ENCODE data around the gene RFX7.
"Not testable (repeated sequence)": the region's sequence is repeated elsewhere in the genome, so short reads cannot be mapped to it uniquely, and the experiment has no call there.

RFX7 gene

GRCh38 chr15:56243163-56244037, at the start of gene RFX7:
TSS of gene RFX7 (minus strand) at chr15:56243879. CDS start at chr15:56243285, 594 bp downstream.
- DNase-seq (ENCODE audit: low read depth in 2 of 2): peak in 1 of 2 experiments; percentile 33

GRCh38 chr15:56292546-56293316, 49.1 kb upstream of the RFX7 start:
- DNase-seq (ENCODE audit: low read depth in 2 of 2): no peak

- no peak for DNase-seq (ENCODE audit: low read depth in 2 of 2)
Measured at GRCh38 chr15:56291741-56292140, 48.1 kb upstream of the RFX7 start.

GRCh38 chr15:56286213-56286612, 42.5 kb upstream of the RFX7 start:
- no peak for DNase-seq (ENCODE audit: low read depth in 2 of 2)

- DNase-seq (ENCODE audit: low read depth in 2 of 2): no peak
Measured at GRCh38 chr15:56281145-56281544, 37.5 kb upstream of the RFX7 start.

GRCh38 chr15:56273724-56274123, 30.0 kb upstream of the RFX7 start:
- DNase-seq (ENCODE audit: low read depth in 2 of 2): no peak

GRCh38 chr15:56272454-56272853, 28.8 kb upstream of the RFX7 start:
- no peak for DNase-seq (ENCODE audit: low read depth in 2 of 2)

- not testable (repeated sequence) for DNase-seq (ENCODE audit: low read depth in 2 of 2)
Measured at GRCh38 chr15:56266465-56266864, 22.8 kb upstream of the RFX7 start.

GRCh38 chr15:56261854-56262509, 18.3 kb upstream of the RFX7 start:
- no peak for DNase-seq (ENCODE audit: low read depth in 2 of 2)

GRCh38 chr15:56257306-56257705, 13.6 kb upstream of the RFX7 start:
- not testable (repeated sequence) for DNase-seq (ENCODE audit: low read depth in 2 of 2)

- DNase-seq (ENCODE audit: low read depth in 2 of 2): no peak
Measured at GRCh38 chr15:56254265-56254664, 10.6 kb upstream of the RFX7 start.

- no peak for DNase-seq (ENCODE audit: low read depth in 2 of 2)
Measured at GRCh38 chr15:56252386-56252785, 8.7 kb upstream of the RFX7 start.

- no peak for DNase-seq (ENCODE audit: low read depth in 2 of 2)
Measured at GRCh38 chr15:56251315-56252095, 7.8 kb upstream of the RFX7 start.

- DNase-seq (ENCODE audit: low read depth in 2 of 2): no peak
Measured at GRCh38 chr15:56250626-56251025, 6.9 kb upstream of the RFX7 start.

- no peak for DNase-seq (ENCODE audit: low read depth in 2 of 2)
Measured at GRCh38 chr15:56249092-56249491, 5.4 kb upstream of the RFX7 start.

GRCh38 chr15:56248311-56248992, 4.8 kb upstream of the RFX7 start:
- no peak for DNase-seq (ENCODE audit: low read depth in 2 of 2)

GRCh38 chr15:56247266-56247665, 3.6 kb upstream of the RFX7 start:
- no peak for DNase-seq (ENCODE audit: low read depth in 2 of 2)

- peak; percentile 56 to 64 for DNase-seq (ENCODE audit: low read depth in 2 of 2)
Measured at GRCh38 chr15:56245871-56246814, 2.5 kb upstream of the RFX7 start.

- DNase-seq (ENCODE audit: low read depth in 2 of 2): no peak
Measured at GRCh38 chr15:56244811-56245576, 1.3 kb upstream of the RFX7 start.

Data from fibroblast of skin of left biceps (primary cell).